ENCODE data around the gene OR6Q1.

The OR6Q1 gene

DNA sequence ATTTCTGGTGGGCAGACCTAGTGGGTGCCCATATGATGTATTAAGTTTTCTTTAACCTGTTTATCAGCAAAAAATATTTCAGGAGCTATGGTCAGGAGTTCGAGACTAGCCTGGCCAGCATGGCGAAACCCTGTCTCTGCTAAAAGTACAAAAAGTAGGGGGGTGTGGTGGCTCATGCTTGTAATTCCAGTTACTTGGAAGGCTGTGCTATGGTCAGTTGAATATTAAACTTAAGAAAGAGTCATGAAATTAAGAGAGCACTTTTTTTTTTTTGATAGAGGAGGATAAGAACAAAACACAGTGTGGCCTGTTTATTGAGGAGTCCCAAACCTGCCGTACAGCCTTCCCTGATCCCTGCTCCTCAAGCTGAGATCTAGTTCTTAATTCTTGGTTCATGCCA lies 29.8 kb downstream of the OR6Q1 start:
- no peak overlapping the region for H3K27ac Mint-ChIP-seq
- no peaks in the 10 kb centered on the region for H3K36me3 Mint-ChIP-seq (ENCODE audit: low read depth)
- DNase-seq: no peak
- TF ChIP-seq, protein P1, sequence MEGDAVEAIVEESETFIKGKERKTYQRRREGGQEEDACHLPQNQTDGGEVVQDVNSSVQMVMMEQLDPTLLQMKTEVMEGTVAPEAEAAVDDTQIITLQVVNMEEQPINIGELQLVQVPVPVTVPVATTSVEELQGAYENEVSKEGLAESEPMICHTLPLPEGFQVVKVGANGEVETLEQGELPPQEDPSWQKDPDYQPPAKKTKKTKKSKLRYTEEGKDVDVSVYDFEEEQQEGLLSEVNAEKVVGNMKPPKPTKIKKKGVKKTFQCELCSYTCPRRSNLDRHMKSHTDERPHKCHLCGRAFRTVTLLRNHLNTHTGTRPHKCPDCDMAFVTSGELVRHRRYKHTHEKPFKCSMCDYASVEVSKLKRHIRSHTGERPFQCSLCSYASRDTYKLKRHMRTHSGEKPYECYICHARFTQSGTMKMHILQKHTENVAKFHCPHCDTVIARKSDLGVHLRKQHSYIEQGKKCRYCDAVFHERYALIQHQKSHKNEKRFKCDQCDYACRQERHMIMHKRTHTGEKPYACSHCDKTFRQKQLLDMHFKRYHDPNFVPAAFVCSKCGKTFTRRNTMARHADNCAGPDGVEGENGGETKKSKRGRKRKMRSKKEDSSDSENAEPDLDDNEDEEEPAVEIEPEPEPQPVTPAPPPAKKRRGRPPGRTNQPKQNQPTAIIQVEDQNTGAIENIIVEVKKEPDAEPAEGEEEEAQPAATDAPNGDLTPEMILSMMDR (IDR thresholded peaks at IDR 0.05): no peak
- H3K27me3 Mint-ChIP-seq (ENCODE audit: low read depth, poor library complexity): peaks cover 8% of the 10 kb centered on the region
- H3K4me3 Mint-ChIP-seq: no peak overlapping the region
- peaks cover 7% of the 10 kb centered on the region for H3K4me1 Mint-ChIP-seq
- H3K9me3 Mint-ChIP-seq: no peaks in the 10 kb centered on the region

DNA sequence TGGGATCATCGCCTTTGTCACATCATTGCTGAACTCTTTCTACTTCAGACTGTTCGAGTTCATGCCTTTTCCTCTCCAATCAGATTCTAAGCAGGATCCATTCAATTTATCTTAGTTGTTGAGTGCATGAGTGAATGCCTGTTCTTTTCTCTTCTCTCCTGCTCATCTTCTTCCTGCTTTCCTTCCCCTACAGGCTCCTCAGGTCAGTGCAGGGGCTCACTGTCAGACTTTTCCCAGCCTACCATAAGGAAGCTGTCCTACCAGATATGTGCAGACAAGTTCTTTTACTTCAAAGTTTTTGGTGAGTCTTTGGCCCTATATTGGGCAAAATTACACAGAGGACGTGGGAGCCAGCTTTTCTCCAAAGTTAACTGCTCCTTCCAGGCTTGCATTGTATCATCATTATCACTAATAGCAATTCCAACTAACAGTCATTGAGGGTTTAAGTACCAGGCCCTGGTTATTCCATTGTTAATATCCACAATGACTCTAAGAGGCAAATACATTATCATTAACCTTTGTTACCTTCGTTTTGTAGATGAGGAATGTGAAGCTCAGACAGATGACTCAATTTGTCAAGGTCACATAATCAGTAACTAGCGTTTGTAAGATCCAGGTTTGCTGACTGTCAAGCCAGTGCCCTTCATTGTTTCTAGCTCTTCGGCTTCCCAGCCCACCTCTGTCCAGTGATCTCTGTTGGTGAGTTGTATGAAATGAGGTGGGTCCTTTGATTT lies 30.4 kb downstream of the OR6Q1 start:
- no peaks in the 10 kb centered on the region for H3K9me3 Mint-ChIP-seq
- no peak for DNase-seq
- H3K27ac Mint-ChIP-seq: peak overlapping the region; percentile 3
- no peaks in the 10 kb centered on the region for H3K36me3 Mint-ChIP-seq (ENCODE audit: low read depth)
- H3K4me3 Mint-ChIP-seq: no peak overlapping the region
- H3K4me1 Mint-ChIP-seq: peaks cover 7% of the 10 kb centered on the region
- H3K27me3 Mint-ChIP-seq (ENCODE audit: low read depth, poor library complexity): peaks cover 8% of the 10 kb centered on the region
- TF ChIP-seq, protein P1 (IDR thresholded peaks at IDR 0.05): no peak

DNA sequence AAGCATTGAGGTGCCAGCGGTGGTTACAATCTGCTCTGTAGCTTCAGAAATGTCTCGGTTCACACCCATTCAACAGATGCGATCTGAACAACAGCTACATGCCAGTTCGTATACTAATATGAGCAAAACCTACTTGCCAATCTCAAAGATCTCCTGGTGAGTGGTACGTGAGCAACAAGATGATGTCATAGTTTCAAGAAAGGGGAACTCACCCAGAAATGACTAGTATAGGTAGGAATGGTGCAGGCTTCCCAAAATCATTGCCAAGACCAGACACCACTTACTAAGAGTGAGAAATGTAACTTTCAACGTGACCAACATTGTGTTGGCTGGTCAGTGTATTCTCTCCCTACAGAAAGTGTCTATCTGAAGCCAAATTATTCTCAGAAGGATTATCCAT lies 31.1 kb downstream of the OR6Q1 start:
- no peak for DNase-seq
- no peak overlapping the region for H3K4me3 Mint-ChIP-seq
- H3K4me1 Mint-ChIP-seq: peaks cover 7% of the 10 kb centered on the region
- H3K9me3 Mint-ChIP-seq: no peaks in the 10 kb centered on the region
- H3K36me3 Mint-ChIP-seq (ENCODE audit: low read depth): no peaks in the 10 kb centered on the region
- TF ChIP-seq, protein P1 (IDR thresholded peaks at IDR 0.05): no peak
- H3K27me3 Mint-ChIP-seq (ENCODE audit: low read depth, poor library complexity): peaks cover 8% of the 10 kb centered on the region
- no peak overlapping the region for H3K27ac Mint-ChIP-seq

DNA sequence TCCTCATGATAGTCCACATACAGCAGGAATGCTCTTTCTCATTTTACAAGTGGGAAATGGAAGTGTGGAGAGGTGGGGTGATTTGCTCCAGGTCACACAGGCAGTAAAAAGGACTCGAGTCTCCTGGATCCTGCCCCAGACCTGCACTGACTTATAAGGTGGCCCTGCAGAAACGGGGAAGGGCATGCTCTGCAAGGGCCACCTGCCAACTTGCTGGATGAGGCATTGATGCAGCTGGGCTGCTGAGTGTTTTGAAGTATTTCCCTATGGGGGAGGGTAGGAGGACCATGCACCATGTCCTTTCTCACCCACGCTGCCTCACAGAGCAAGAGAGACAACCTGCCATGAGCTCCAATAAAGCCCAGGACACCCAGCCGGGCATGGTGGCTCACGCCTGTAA lies 36.9 kb downstream of the OR6Q1 start:
- no peaks in the 10 kb centered on the region for H3K4me1 Mint-ChIP-seq
- TF ChIP-seq, protein P1 (IDR thresholded peaks at IDR 0.05): no peak
- no peak overlapping the region for H3K27ac Mint-ChIP-seq
- no peak for DNase-seq
- H3K4me3 Mint-ChIP-seq: no peak overlapping the region
- H3K9me3 Mint-ChIP-seq: no peaks in the 10 kb centered on the region
- H3K27me3 Mint-ChIP-seq (ENCODE audit: low read depth, poor library complexity): peaks cover 5% of the 10 kb centered on the region
- no peaks in the 10 kb centered on the region for H3K36me3 Mint-ChIP-seq (ENCODE audit: low read depth)

DNA sequence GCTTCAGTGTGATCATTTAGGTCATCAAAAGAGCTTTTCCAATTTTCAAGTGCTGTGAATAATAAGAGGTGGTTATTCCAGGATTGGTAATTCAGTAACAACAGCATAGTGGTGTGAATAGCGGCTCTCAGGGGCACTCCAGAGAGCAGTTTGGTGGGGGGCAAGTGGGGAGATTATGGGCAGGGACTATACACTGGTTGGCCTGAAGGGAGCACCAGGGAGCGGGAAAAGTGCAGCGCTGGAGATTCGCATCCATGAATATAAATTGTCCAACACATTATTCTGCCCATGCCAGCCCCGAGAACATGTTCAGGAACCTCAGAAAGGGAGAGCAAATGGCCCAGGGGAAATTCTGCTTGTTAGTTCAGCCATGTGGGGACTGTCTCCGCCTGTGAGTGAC lies 37.9 kb downstream of the OR6Q1 start:
- H3K27ac Mint-ChIP-seq: no peak overlapping the region
- H3K27me3 Mint-ChIP-seq (ENCODE audit: low read depth, poor library complexity): peaks cover 6% of the 10 kb centered on the region
- no peaks in the 10 kb centered on the region for H3K9me3 Mint-ChIP-seq
- TF ChIP-seq, protein P1 (IDR thresholded peaks at IDR 0.05): no peak
- no peak overlapping the region for H3K4me3 Mint-ChIP-seq
- H3K36me3 Mint-ChIP-seq (ENCODE audit: low read depth): no peaks in the 10 kb centered on the region
- DNase-seq: no peak
- H3K4me1 Mint-ChIP-seq: no peaks in the 10 kb centered on the region

DNA sequence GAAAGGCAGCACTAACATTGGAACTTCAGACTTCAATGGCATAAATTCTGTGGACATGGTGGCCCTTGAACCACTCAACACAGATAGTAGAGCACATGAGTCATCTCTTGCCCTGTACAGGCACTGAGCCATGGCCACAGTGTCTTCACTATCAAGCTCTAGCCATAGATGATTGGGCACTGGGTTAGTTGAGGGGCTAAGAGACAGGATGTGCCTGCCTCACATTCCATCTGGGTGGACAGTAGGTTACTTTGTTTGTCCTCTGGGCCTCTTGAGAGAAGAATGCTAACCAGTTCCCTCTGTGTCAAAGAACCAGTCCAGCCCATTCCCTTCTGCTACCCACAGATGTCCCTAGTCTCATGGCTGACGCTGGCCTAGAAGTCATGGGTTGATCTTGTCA lies 39.8 kb downstream of the OR6Q1 start:
- Mint-ChIP-seq H3K4me3 (no peak overlapping the region), H3K27me3 (ENCODE audit: low read depth, poor library complexity) (peaks cover 2% of the 10 kb centered on the region), H3K36me3 (ENCODE audit: low read depth) (no peaks in the 10 kb centered on the region), H3K27ac (no peak overlapping the region), H3K9me3 (peaks cover 12% of the 10 kb centered on the region), H3K4me1 (no peaks in the 10 kb centered on the region)
- TF ChIP-seq, protein P1 (IDR thresholded peaks at IDR 0.05): no peak
- DNase-seq: no peak
